GM19372 (cell line): ENCODE data around the gene PAIP2.
"Not testable (repeated sequence)": the region's sequence is repeated elsewhere in the genome, so short reads cannot be mapped to it uniquely, and the experiment has no call there.

Experiments
- ATAC-seq: cut with Tn5 transposase; IDR thresholded peaks from one replicate; pipeline ENCODE4 v1.9.1; 2021; ENCODE audit warnings: mild to moderate bottlenecking, low read depth, moderate library complexity; ENCODE audit not compliant: unreplicated experiment

Gene PAIP2, protein sequence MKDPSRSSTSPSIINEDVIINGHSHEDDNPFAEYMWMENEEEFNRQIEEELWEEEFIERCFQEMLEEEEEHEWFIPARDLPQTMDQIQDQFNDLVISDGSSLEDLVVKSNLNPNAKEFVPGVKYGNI

DNA sequence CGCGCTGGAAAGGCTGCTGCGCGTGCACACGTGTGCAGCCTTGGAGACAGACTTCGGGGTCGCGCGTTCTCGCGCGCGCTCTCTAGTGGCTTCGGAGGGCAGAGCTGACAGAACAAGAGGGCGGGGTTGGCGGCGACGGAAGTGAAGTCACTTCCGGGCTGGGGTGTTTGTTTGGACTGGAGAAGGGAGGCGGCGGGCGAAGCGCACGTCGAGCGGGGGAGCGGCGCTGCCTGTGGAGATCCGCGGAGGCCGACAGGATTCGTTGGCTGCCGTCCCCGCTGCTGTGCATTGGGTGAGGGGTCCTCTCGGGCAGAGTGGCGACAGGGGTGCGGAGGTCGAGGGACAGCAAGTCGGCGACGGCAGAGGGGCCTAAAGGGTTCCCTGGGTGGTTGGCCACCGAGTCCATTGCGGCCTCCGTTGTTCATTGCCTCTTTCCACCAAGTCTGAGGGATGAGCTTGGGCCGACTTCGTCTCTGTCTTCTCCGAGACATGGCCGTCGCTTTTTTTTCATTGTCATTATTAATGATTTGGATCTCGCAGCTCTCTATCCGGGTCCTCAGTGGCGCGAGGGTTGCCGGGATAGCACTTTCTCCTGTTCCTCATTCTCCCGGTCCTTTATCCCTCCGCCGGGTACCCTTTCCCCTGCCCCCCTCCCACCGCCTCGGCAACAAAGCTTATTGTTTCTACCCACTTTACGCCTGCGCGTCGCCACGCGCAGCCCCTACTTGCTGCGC is at the start of gene PAIP2:
Gene PAIP2, plus strand, starts transcription at position 166 of the 734 bp plus-strand sequence. CDS start 21,931 bp downstream, outside the sequence.
- ATAC-seq = peak; percentile 91

- no peak for ATAC-seq
These were observed 48.5 kb upstream of the PAIP2 start for GRCh38 chr5:139293202-139293506.

- peak; percentile 60 for ATAC-seq
These were observed 47.9 kb upstream of the PAIP2 start, which contains the start of gene MATR3 for GRCh38 chr5:139293507-139294373. Gene MATR3, plus strand, starts transcription at chr5:139293740. Its CDS starts 13,676 bp downstream, at chr5:139307416.

- ATAC-seq = peak; percentile 36
These were observed 47.1 kb upstream of the PAIP2 start for GRCh38 chr5:139294374-139295165.

GRCh38 chr5:139295346-139296057 is 46.2 kb upstream of the PAIP2 start:
- no peak for ATAC-seq

GRCh38 chr5:139296198-139296597 is 45.5 kb upstream of the PAIP2 start:
- ATAC-seq = no peak

DNA sequence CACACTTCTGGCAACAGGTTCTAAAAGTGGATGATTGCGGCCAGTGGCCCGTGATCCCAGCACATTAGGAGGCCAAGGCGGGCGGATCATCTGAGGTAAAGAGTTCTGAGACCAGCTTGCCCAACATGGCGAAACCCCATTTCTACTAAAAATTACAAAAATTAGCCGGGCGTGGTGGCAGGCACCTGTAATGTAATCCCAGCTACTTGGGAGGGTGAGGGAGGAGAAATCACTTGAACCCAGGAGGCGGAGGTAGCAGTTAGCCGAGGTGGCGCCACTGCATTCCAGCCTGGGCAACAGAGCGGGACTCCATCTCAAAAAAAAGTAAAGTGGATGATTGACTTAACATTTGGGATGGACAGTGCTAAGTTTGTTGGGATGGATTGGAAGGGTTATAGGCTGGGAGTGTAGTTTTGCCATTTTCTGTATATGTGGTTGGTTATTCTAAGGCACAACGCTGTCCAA is 44.8 kb upstream of the PAIP2 start:
- ATAC-seq = no peak

DNA sequence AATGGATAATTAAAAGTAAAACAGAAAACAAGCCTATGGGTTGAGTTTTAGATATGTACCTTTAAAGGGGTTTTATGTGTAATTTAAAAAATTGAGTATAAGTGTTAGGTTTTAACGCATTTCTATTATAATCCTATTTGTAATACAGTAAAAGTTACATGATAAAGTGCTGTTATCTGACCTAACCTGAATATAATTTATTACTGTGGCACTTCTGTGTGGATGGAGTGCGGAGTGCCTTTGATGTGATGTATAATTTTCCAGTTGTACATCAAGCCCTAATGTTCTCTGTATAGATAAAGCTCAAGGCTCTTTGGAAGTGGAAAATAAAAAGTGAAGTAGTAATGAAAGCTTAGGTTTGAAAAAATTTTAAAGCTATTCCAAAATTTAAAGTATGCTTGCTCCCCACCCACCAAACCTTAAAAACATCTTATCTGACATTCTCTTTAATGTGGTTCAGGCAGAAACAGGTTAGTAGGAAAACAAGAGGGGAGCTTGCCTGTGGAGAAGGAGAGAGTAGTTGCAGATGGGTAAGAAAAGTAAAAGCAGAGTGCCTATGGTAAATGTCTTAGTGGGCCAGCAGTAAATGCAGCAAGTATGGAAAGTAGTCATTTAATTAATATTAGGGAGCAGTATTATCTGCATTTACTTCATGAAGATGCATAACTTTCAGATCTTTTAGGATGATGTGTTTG is 44.1 kb upstream of the PAIP2 start:
- ATAC-seq = no peak

- ATAC-seq = no peak
These were observed 43.4 kb upstream of the PAIP2 start for GRCh38 chr5:139298242-139298641.

GRCh38 chr5:139299486-139299885 is 42.2 kb upstream of the PAIP2 start:
- ATAC-seq = no peak

DNA sequence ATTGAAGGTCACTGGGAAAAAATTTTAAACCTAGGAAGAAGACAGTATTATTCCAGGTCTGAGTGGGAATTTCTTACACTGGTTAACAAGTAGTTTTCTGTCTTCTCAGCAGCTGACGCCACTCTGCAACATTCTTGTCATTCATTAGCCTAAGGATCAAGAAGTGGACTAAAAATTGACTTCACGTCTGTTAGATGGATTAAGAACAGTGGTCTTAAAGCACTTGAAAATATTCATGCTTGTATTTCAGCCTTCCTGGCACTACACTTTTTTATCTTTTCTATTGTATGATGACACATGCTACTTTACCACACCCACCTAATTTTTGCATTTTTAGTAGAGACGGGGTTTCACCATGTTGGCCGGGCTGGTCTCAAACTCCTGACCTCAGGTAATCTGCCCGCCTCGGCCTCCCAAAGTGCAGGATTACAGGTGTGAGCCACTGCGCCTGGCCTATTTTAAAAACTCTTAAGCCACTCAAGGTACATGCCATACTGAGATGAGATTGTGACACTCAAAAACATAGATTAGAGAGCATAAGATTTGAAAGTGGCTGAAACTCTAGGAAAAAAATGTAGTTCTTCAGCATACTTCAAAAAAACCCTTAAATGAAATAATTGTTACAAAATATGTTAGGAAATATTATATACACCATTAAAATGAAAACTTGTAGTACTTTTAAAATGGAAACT is 39.7 kb upstream of the PAIP2 start:
- no peak for ATAC-seq

- no peak for ATAC-seq
These were observed 37.0 kb upstream of the PAIP2 start for GRCh38 chr5:139304391-139305324.

GRCh38 chr5:139306197-139306596 is 35.5 kb upstream of the PAIP2 start:
- ATAC-seq = no peak

DNA sequence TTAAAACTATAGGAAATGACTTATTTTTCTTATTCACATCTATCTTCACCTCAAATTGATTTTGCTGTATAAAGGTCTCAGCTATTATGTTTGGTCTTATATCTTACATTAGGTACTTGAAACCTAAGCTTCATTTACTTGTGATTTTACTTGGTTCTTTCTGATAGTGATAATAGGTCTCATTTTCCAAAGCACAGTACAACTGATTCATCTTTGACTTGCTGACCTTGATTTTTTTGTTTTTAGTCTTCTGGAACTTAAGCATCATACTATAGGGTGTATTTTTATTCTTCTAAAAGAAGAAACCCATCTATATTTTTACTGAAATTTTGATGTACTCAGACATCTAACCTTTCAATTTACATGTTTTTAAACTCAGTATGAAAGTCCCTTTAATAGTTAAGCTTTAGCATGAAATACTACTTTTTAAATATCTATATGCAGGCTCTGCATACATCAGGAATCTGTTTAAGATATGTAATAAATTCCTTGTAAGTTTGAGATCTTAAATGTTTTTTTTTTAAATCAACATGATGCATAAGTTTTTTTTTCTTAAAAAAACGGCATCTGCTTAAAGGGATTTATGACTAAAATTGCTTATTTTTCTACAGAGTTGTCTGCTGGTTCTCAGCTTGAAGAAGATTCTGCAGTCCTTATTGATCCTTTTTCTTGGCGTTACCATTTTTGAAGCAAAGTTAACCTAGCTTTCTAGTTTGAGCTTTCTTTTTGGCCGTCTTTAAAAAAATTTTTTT is 34.9 kb upstream of the PAIP2 start:
- no peak for ATAC-seq

DNA sequence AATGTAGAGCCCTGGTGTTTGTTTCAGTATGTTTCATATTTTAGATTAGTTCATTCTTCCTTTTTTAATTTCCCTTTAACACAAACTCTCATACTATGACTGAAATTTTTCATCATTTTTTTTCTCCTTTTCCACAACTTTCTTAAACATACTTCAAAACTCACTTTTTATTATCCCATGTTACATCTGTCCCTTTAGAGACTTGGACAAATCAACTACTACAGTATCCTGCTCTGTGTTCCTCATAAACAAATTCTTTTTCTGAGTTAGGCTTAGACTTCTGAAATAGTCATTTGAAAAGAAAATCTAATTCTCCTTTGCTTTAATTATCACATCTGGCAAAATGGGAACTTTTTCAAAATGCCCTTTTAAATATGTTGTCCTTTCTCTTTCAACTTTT is 32.9 kb upstream of the PAIP2 start:
- ATAC-seq = no peak

DNA sequence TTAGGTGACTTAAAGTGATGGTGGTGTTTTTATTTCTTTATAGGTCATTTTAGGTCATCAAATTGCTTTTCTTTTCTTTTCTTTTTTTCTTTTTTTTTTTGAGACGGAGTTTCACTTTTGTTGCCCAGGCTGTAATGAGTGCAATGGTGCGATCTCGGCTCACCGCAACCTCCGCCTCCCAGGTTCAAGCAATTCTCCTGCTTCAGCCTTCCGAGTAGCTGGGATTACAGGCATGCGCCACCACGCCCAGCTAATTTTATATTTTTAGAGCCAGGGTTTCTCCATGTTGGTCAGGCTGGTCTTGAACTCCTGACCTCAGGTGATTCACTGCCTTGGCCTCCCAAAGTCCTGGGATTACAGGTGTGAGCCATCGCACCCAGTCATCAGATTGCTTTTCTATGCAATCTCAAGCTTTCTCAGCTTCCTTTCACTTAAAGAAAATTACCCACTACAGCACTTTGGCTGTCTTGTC is 30.9 kb upstream of the PAIP2 start:
- not testable (repeated sequence) for ATAC-seq

DNA sequence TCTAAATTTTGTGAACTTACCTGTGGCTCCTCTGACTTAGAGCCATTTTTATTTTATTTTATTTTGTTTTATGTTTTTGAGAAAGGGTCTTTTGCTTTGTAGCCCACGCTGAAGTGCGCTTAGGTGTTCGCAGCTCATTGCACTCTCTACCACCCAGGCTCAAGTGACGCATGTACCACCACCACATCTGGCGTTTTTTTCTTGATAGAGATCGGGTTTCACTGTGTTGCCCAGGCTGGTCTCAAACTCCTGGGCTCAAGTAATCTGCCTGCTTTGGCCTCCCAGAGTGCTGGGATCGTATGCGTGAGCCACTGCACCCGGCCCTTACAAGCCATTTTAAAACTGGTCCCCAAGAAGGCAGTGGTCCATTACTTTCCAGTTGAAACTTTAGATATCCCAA is 29.6 kb upstream of the PAIP2 start:
- no peak for ATAC-seq
